ENCODE measurements around the gene ABLIM2.

The ABLIM2 gene

DNA sequence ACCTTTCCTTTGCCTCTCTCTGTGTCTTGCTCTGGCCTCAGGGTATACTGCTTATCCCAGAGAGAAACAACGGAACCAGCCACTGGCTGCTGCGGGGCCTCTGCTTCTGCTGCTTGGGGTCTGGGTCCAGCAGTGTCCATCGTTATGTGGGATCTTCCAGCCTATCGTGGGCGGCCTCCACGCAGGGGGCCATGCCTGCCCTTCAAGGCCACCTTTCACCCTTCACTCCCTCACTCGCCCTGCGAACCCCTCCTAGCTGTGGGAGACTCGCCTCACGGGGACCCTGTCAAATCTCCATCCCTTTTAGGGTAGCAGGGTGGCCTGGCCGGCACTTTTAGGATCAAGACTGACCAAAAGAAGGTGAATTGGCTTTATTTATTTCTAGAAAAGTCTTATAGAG, 19.3 kb upstream of the ABLIM2 start:
- Histone ChIP-seq H3K9me2 (replicated peaks; ENCODE audit: insufficient read depth, low read length) (no peaks in the 10 kb centered on the region), H3K27me3 (ENCODE audit: low read length) (no peaks in the 10 kb centered on the region), H3K4me2 (ENCODE audit: low read depth, low read length, poor library complexity, severe bottlenecking) (no peak overlapping the region), H2AFZ (ENCODE audit: low read depth, low read length, severe bottlenecking) (no peak overlapping the region), H3K36me3 (ENCODE audit: low read length) (no peaks in the 10 kb centered on the region), H3K27ac (ENCODE audit: low read depth, low read length) (no peak overlapping the region), H3K9ac (ENCODE audit: low read length) (no peak overlapping the region), H3K79me2 (ENCODE audit: insufficient read depth, low read length) (no peaks in the 10 kb centered on the region), H4K20me1 (ENCODE audit: low read depth, low read length) (no peaks in the 10 kb centered on the region), H3K9me3 (ENCODE audit: insufficient read depth, low read length) (no peaks in the 10 kb centered on the region), H3F3A (ENCODE audit: insufficient read depth) (no peaks in the 10 kb centered on the region), H3K4me3 (ENCODE audit: insufficient read depth, low read length, poor library complexity, severe bottlenecking) (no peak overlapping the region)
- TF ChIP-seq, protein P1, sequence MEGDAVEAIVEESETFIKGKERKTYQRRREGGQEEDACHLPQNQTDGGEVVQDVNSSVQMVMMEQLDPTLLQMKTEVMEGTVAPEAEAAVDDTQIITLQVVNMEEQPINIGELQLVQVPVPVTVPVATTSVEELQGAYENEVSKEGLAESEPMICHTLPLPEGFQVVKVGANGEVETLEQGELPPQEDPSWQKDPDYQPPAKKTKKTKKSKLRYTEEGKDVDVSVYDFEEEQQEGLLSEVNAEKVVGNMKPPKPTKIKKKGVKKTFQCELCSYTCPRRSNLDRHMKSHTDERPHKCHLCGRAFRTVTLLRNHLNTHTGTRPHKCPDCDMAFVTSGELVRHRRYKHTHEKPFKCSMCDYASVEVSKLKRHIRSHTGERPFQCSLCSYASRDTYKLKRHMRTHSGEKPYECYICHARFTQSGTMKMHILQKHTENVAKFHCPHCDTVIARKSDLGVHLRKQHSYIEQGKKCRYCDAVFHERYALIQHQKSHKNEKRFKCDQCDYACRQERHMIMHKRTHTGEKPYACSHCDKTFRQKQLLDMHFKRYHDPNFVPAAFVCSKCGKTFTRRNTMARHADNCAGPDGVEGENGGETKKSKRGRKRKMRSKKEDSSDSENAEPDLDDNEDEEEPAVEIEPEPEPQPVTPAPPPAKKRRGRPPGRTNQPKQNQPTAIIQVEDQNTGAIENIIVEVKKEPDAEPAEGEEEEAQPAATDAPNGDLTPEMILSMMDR (IDR thresholded peaks at IDR 0.05; ENCODE audit: insufficient read depth, low read length, poor library complexity, severe bottlenecking): no peak
- no peak for TF ChIP-seq EZH2phosphoT487 (conservative IDR thresholded peaks at IDR 0.05; ENCODE audit: low read length)

DNA sequence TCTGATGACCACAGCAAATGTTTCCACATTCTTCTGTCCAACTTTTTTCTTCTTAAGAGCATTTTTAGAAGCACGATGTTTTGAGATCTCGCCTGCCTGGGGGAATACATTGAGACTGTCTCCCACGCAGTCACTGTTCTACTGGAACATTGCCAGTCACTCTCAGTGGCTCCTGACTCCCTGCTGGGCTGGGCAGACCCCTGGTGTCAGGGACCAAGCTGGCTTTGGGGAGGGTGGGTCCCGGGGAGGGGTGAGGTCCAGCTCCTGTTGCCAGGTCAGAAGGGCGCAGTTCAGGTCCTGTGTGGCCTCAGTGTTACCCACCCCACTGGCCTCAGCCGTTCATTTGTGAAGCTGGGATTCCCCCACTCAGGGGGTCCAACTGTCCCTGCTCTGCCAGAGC, 18.9 kb upstream of the ABLIM2 start:
- Histone ChIP-seq H3K36me3 (ENCODE audit: low read length) (no peaks in the 10 kb centered on the region), H3K4me2 (ENCODE audit: low read depth, low read length, poor library complexity, severe bottlenecking) (no peak overlapping the region)

DNA sequence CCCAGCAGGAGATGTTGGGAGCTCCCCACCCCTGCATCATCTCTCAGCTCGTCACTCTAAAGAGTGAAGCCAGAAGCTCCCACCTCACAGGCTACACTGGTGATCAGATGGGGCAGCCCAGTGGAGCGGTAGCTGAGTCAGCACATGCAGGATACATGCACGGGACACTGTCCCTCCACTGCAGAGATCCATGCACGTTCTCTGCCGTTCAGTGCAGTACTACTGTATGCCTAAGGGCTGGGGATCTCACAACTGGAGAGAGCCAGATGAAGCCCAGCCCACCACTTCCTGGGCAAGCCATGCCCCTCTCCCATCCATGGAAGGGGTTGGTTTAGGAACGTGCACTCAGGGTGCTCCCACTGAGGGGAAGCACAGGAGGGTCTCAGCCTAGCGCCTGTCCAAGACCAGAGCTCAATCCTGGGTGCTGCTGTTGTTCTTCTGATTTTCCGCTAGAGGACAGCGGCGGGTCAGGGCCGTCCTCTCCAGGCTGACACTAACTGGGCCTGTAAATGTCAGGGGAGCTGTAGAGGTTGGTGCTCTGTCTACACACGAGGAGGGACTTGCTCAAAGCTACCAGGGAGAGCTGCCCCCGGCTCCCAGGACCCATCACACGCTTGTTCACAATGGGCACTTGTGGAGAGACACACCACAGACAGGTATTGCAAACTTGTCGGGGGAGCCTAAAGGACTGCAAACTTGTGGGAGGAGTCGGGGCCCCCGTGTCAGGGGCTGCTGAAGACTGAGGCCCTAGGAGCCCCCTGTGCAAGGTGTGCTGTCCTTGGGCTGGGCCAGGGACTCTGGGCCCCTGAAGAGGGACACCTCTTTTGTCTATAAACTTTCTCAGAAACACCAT, 18.2 kb upstream of the ABLIM2 start:
- H3K27me3 ChIP-seq (ENCODE audit: low read length): no peaks in the 10 kb centered on the region
- H2AFZ ChIP-seq (ENCODE audit: low read depth, low read length, severe bottlenecking): no peak overlapping the region
- TF ChIP-seq EZH2phosphoT487 (conservative IDR thresholded peaks at IDR 0.05; ENCODE audit: low read length): no peak
- TF ChIP-seq, protein P1 (IDR thresholded peaks at IDR 0.05; ENCODE audit: insufficient read depth, low read length, poor library complexity, severe bottlenecking): peak; percentile 60
- H3K9me3 ChIP-seq (ENCODE audit: insufficient read depth, low read length): no peaks in the 10 kb centered on the region
- H3K9ac ChIP-seq (ENCODE audit: low read length): no peak overlapping the region
- no peak overlapping the region for H3K27ac ChIP-seq (ENCODE audit: low read depth, low read length)
- no peak overlapping the region for H3K4me2 ChIP-seq (ENCODE audit: low read depth, low read length, poor library complexity, severe bottlenecking)
- no peaks in the 10 kb centered on the region for H3K9me2 ChIP-seq (replicated peaks; ENCODE audit: insufficient read depth, low read length)
- no peaks in the 10 kb centered on the region for H3F3A ChIP-seq (ENCODE audit: insufficient read depth)
- no peaks in the 10 kb centered on the region for H4K20me1 ChIP-seq (ENCODE audit: low read depth, low read length)
- no peaks in the 10 kb centered on the region for H3K79me2 ChIP-seq (ENCODE audit: insufficient read depth, low read length)
- no peak overlapping the region for H3K4me3 ChIP-seq (ENCODE audit: insufficient read depth, low read length, poor library complexity, severe bottlenecking)
- H3K36me3 ChIP-seq (ENCODE audit: low read length): no peaks in the 10 kb centered on the region

More for the DNA sequence above, 18.9 kb upstream of the ABLIM2 start:
- Histone ChIP-seq H3K27ac (ENCODE audit: low read depth, low read length) (no peak overlapping the region), H3K27me3 (ENCODE audit: low read length) (no peaks in the 10 kb centered on the region), H3K9me2 (replicated peaks; ENCODE audit: insufficient read depth, low read length) (no peaks in the 10 kb centered on the region), H3K9ac (ENCODE audit: low read length) (no peak overlapping the region), H3K9me3 (ENCODE audit: insufficient read depth, low read length) (no peaks in the 10 kb centered on the region), H3K79me2 (ENCODE audit: insufficient read depth, low read length) (no peaks in the 10 kb centered on the region), H4K20me1 (ENCODE audit: low read depth, low read length) (no peaks in the 10 kb centered on the region), H2AFZ (ENCODE audit: low read depth, low read length, severe bottlenecking) (no peak overlapping the region), H3K4me3 (ENCODE audit: insufficient read depth, low read length, poor library complexity, severe bottlenecking) (no peak overlapping the region), H3F3A (ENCODE audit: insufficient read depth) (no peaks in the 10 kb centered on the region)
- TF ChIP-seq EZH2phosphoT487 (conservative IDR thresholded peaks at IDR 0.05; ENCODE audit: low read length): no peak
- TF ChIP-seq, protein P1 (IDR thresholded peaks at IDR 0.05; ENCODE audit: insufficient read depth, low read length, poor library complexity, severe bottlenecking): no peak
